GM12872 (cell line): ENCODE results near the gene CAPNS1.

Source experiments
- CTCF ChIP-seq: IDR thresholded peaks from 3 replicates; pipeline ENCODE4 v1.5.1; 2011; ENCODE audit warnings: low read depth, mild to moderate bottlenecking, low read length, moderate library complexity; ENCODE audit not compliant: insufficient read depth

The CAPNS1 gene

GRCh38 chr19:36100476-36100875 is 39.4 kb upstream of the CAPNS1 start:
- TF ChIP-seq CTCF, result no peak

GRCh38 chr19:36101550-36102327 is 38.1 kb upstream of the CAPNS1 start:
- TF ChIP-seq CTCF, result no peak

- TF ChIP-seq CTCF, result no peak
These were observed 36.7 kb upstream of the CAPNS1 start for GRCh38 chr19:36103040-36103626.

- TF ChIP-seq CTCF, result no peak
These were observed 35.9 kb upstream of the CAPNS1 start for GRCh38 chr19:36103842-36104552.

- TF ChIP-seq CTCF, result no peak
These were observed 33.4 kb upstream of the CAPNS1 start for GRCh38 chr19:36106441-36106840.

- TF ChIP-seq CTCF, result no peak
These were observed 32.9 kb upstream of the CAPNS1 start for GRCh38 chr19:36106991-36107390.

- no peak for TF ChIP-seq CTCF
These were observed 31.2 kb upstream of the CAPNS1 start for GRCh38 chr19:36108684-36109083.
